HepG2 (cell line): Measurements from ENCODE around the gene EEFSEC. TPM values are rescaled to one million over a fixed set of nuclear protein-coding genes. Genes with fewer than 3 reads are reported as not detected.
A peak's percentile ranks its signal among the peaks of the same experiment; 100 is the strongest.

Source experiments
- ATAC-seq: fragments of 200-7000 bp; cut with Tn5 transposase; 3 replicates; pipeline ENCODE4 v1.9.1; 2020; ENCODE audit warnings: mild to moderate bottlenecking, moderate library complexity
- BruUV-seq: library from RNA; stranded (reverse); fragments of 400-500 nt; replicated peaks from 2 replicates; lab custom pipeline; 2021; lab: Mats Ljungman, UMichigan
- CTCF ChIA-PET: fragments of 300-600 bp; formaldehyde crosslinking; extraction: SDS; loops from one replicate; lab custom pipeline; 2021; ENCODE audit warnings: low total read pairs, inconsistent platforms, low intra/inter-chr PET ratio; lab: Yijun Ruan, JAX
- POLR2A ChIA-PET: fragments of 350-600 bp; sonication (Branson Sonifier 250); formaldehyde crosslinking; loops from one replicate; lab custom pipeline; 2020; ENCODE audit warnings: antibody characterized with exemption, inconsistent platforms; lab: Yijun Ruan, JAX
- DNase-seq: peaks from one replicate; pipeline ENCODE4 v3.0.0-alpha.2; 2015; ENCODE audit warnings: low spot score
- FAIRE-seq: peaks from 3 replicates; lab custom pipeline; 2011; peaks lifted over from hg19 to GRCh38; lab: Jason Lieb, UNC
- H2AFZ ChIP-seq: one replicate; pipeline ENCODE4 v1.6.1; 2011; ENCODE audit warnings: low read length, inconsistent platforms
- H3K27ac ChIP-seq: fragments of 300-600 bp; 3 replicates; pipeline ENCODE4 v1.8.0; 2011; ENCODE audit warnings: mixed run types, mild to moderate bottlenecking, mixed read lengths, low read length, inconsistent platforms; ENCODE audit not compliant: insufficient read depth; ENCODE audit errors: extremely low read length
- H3K27me3 ChIP-seq, 2 experiments: fragments of 200-600 bp in 1 of 2; 2 replicates in 1 of 2; 3 replicates in 1 of 2; pipeline versions ENCODE4 v1.6.0 to v1.8.0; 2011; ENCODE audit warnings: low read length in 2 of 2, mild to moderate bottlenecking in 2 of 2, moderate library complexity in 2 of 2, inconsistent platforms in 1 of 2; ENCODE audit not compliant: insufficient read depth in 2 of 2, control insufficient read depth in 1 of 2
- H3K36me3 ChIP-seq, 2 experiments: fragments of 200-600 bp in 1 of 2; replicated peaks in 1 of 2; 2 replicates in 1 of 2; 3 replicates in 1 of 2; pipeline versions ENCODE4 v1.5.1 to v1.8.0; 2011; ENCODE audit warnings: low read length in 2 of 2, inconsistent platforms in 1 of 2; ENCODE audit not compliant: insufficient read depth in 2 of 2, control insufficient read depth in 1 of 2
- H3K4me1 ChIP-seq: 2 replicates; pipeline ENCODE4 v1.5.1; 2012; ENCODE audit warnings: low read length, inconsistent platforms; ENCODE audit not compliant: insufficient read depth
- H3K4me2 ChIP-seq: 2 replicates; pipeline ENCODE4 v1.6.0; 2011; ENCODE audit warnings: low read depth, low read length, inconsistent platforms
- H3K4me3 ChIP-seq, 3 experiments: fragments of 200-600 bp in 1 of 3; sonication (generic), shearing (Covaris generic) in 1 of 3; replicated peaks in 1 of 3; 2 replicates each; pipeline ENCODE4 v1.5.1; 2011 to 2016; ENCODE audit warnings: low read length in 3 of 3, inconsistent platforms in 2 of 3, low read depth in 2 of 3, mild to moderate bottlenecking in 2 of 3, control low read depth in 1 of 3, mixed read lengths in 1 of 3; ENCODE audit not compliant: insufficient read depth in 1 of 3
- H3K79me2 ChIP-seq: one replicate; pipeline ENCODE4 v1.6.1; 2011; ENCODE audit warnings: low read length, inconsistent platforms; ENCODE audit not compliant: insufficient read depth
- H3K9ac ChIP-seq: 2 replicates; pipeline ENCODE4 v1.6.0; 2011; ENCODE audit warnings: mild to moderate bottlenecking, low read depth, low read length, inconsistent platforms; ENCODE audit not compliant: insufficient read depth
- H3K9me3 ChIP-seq: 2 replicates; pipeline ENCODE4 v1.5.1; 2012; ENCODE audit warnings: mild to moderate bottlenecking, low read length
- H4K20me1 ChIP-seq: 2 replicates; pipeline ENCODE4 v1.6.0; 2011; ENCODE audit warnings: inconsistent platforms, mild to moderate bottlenecking, low read length, moderate library complexity; ENCODE audit not compliant: insufficient read depth
- EP300 ChIP-seq, 3 experiments: sonication (generic) in 1 of 3; formaldehyde crosslinking in 1 of 3; IDR thresholded peaks; 2 replicates each; pipeline versions ENCODE4 v1.5.1 to v1.6.1; 2011 to 2020; ENCODE audit warnings: low read depth in 2 of 3, low read length in 2 of 3, borderline replicate concordance in 1 of 3, improper control_type of control experiment in 1 of 3, mild to moderate bottlenecking in 1 of 3, missing genetic modification reagents in 1 of 3, moderate library complexity in 1 of 3
- PHF5A ChIP-seq: IDR thresholded peaks from one replicate; pipeline ENCODE4 v1.6.1; 2018; ENCODE audit warnings: low read depth, missing genetic modification reagents; ENCODE audit not compliant: unreplicated experiment
- SOX13 ChIP-seq, 3 experiments: fragments of 450-650 bp in 1 of 3; sonication (generic) in 1 of 3; formaldehyde crosslinking in 1 of 3; IDR thresholded peaks in 2 of 3; conservative IDR thresholded peaks in 1 of 3; 2 replicates each; pipeline versions ENCODE4 v1.5.0 to v1.6.1; 2016 to 2020; ENCODE audit warnings: antibody characterized with exemption in 1 of 3, mild to moderate bottlenecking in 1 of 3, missing compliant biosample characterization in 1 of 3, missing genetic modification reagents in 1 of 3, moderate library complexity in 1 of 3
- SOX5 ChIP-seq: IDR thresholded peaks from 2 replicates; pipeline ENCODE4 v1.6.1; 2016; ENCODE audit warnings: borderline replicate concordance
- SOX6 ChIP-seq, 2 experiments: fragments of 450-650 bp in 1 of 2; sonication (generic) in 1 of 2; formaldehyde crosslinking in 1 of 2; IDR thresholded peaks; 2 replicates each; pipeline versions ENCODE4 v1.4.0 to v1.6.1; 2017 to 2020; ENCODE audit warnings: antibody characterized with exemption in 1 of 2, mild to moderate bottlenecking in 1 of 2, missing genetic modification reagents in 1 of 2
- XRCC5 ChIP-seq: fragments of 200-400 bp; formaldehyde crosslinking; optimal IDR thresholded peaks from 2 replicates; pipeline ENCODE3; 2017; ENCODE audit warnings: mild to moderate bottlenecking, low read length
- WGBS: methylation state at CpG from one replicate; pipeline ENCODE4 v1.1.6; 2017; ENCODE audit warnings: low lambda C conversion rate; 5-methylcytosine and 5-hydroxymethylcytosine counted together
- in situ Hi-C: cut with HindIII; loops from 2 replicates; pipeline ENCODE4 v1.10.0; 2017; ENCODE audit warnings: low pct_unique_long_range_greater_than_20kb; ENCODE audit not compliant: extremely low pct_ligation_motif_present
- intact Hi-C: fragments of 100-400 bp; cut with micrococcal nuclease; formaldehyde crosslinking; loops from one replicate; pipeline ENCODE4 v1.10.0; 2022; ENCODE audit not compliant: unreplicated experiment
- polyA plus RNA-seq, 8 experiments: library from polyadenylated mRNA; depleted of rRNA in 3 of 8; stranded (reverse) in 7 of 8; unstranded in 1 of 8; fragments of >200 nt; fragmentation: Illumina TruSeq in 4 of 8; extraction: Trizol in 4 of 8; gene quantifications; 2 replicates each; pipeline versions ENCODE4 v1.2.1 to v1.2.3, GENCODE V29; 2011 to 2016; ENCODE audit warnings: low read depth in 4 of 8, missing spikeins in 1 of 8, mixed read lengths in 1 of 8; ENCODE audit not compliant: insufficient read depth in 1 of 8
- total RNA-seq, 5 experiments: library from RNA; depleted of rRNA; stranded (reverse); fragments of >200 nt; fragmentation: Illumina TruSeq; extraction: Trizol; gene quantifications; 2 replicates each; pipeline ENCODE4 v1.2.3, GENCODE V29; 2016; ENCODE audit warnings: low read depth in 1 of 5
- TF ChIP-seq, protein P1 (sequence below): sonication (generic); formaldehyde crosslinking; IDR thresholded peaks from 2 replicates; pipeline ENCODE4 v1.4.0; 2020; ENCODE audit warnings: missing genetic modification reagents, borderline replicate concordance
- TF ChIP-seq, protein P2 (sequence below): sonication (generic); formaldehyde crosslinking; conservative IDR thresholded peaks from 2 replicates; pipeline ENCODE4 v1.4.0; 2020; ENCODE audit warnings: mild to moderate bottlenecking, missing genetic modification reagents, moderate library complexity
- TF ChIP-seq, protein P3 (sequence below): IDR thresholded peaks from 2 replicates; pipeline ENCODE4 v1.6.1; 2016; ENCODE audit warnings: mild to moderate bottlenecking, missing biosample characterization, missing genetic modification reagents
- TF ChIP-seq, protein P4 (sequence below): sonication (generic); formaldehyde crosslinking; IDR thresholded peaks from 2 replicates; pipeline ENCODE4 v1.4.0; 2020; ENCODE audit warnings: missing genetic modification reagents
- TF ChIP-seq, protein P5 (sequence below): sonication (generic); formaldehyde crosslinking; IDR thresholded peaks from 2 replicates; pipeline ENCODE4 v1.5.0; 2020; ENCODE audit warnings: missing genetic modification reagents

Gene EEFSEC
- total and polyA plus RNA-seq, 2 of the 13 experiments (the other 11 are each of a cell fraction or from before 2014, with no cell fraction given): 6.4 to 24.2 TPM

DNA sequence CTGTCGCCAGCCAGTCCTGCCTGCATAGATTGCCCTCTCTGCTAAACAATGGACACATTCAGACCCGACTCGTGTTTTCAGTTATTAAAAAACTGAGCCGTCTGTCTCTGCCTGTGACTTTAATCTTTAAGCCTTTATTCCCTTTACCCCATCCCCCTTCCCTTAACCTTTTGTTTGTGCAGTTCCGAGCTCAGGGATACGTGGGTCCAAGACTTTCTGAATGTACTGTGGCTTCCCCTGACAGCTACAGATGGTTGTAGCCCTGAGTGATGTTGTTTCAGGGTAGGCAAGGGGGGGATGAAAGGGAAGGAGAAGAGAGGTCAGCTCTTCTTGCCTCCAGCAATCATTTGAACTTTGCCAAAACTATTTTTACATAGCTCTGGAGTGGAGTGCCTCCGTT is 44.6 kb downstream of the EEFSEC start:
- Histone ChIP-seq H3K79me2 (peaks cover 8% of the 10 kb centered on the region), H3K9me3 (no peaks in the 10 kb centered on the region), H4K20me1 (no peaks in the 10 kb centered on the region; the same call in 1 of the 2 replicates), H3K4me2 (peak overlapping the region; percentile 50), H3K4me3 (no peak overlapping the region), H3K27ac (peak overlapping the region; percentile 44), H3K9ac (no peak overlapping the region), H3K4me1 (peaks cover 32% of the 10 kb centered on the region), H2AFZ (no peak overlapping the region), H3K27me3 (no peaks in the 10 kb centered on the region), H3K36me3 (peaks cover 5 to 7% of the 10 kb centered on the region in 2 experiments; a peak in 3 of 5 replicates)
- FAIRE-seq (no peak), DNase-seq (peak; percentile 77), ATAC-seq (peak; percentile 78)
- WGBS: 33% methylated on average over 7 of the region's 7 CpGs
- ChIA-PET CTCF (no interaction called here), POLR2A (no interaction called here)
- in situ Hi-C loops (no loop called here), intact Hi-C loops (no loop called here)
- BruUV-seq: no TSS peak
- TF ChIP-seq, protein P1, sequence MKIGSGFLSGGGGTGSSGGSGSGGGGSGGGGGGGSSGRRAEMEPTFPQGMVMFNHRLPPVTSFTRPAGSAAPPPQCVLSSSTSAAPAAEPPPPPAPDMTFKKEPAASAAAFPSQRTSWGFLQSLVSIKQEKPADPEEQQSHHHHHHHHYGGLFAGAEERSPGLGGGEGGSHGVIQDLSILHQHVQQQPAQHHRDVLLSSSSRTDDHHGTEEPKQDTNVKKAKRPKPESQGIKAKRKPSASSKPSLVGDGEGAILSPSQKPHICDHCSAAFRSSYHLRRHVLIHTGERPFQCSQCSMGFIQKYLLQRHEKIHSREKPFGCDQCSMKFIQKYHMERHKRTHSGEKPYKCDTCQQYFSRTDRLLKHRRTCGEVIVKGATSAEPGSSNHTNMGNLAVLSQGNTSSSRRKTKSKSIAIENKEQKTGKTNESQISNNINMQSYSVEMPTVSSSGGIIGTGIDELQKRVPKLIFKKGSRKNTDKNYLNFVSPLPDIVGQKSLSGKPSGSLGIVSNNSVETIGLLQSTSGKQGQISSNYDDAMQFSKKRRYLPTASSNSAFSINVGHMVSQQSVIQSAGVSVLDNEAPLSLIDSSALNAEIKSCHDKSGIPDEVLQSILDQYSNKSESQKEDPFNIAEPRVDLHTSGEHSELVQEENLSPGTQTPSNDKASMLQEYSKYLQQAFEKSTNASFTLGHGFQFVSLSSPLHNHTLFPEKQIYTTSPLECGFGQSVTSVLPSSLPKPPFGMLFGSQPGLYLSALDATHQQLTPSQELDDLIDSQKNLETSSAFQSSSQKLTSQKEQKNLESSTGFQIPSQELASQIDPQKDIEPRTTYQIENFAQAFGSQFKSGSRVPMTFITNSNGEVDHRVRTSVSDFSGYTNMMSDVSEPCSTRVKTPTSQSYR (CRISPR knock-in tag): peak; percentile 60
- TF ChIP-seq, protein P2, sequence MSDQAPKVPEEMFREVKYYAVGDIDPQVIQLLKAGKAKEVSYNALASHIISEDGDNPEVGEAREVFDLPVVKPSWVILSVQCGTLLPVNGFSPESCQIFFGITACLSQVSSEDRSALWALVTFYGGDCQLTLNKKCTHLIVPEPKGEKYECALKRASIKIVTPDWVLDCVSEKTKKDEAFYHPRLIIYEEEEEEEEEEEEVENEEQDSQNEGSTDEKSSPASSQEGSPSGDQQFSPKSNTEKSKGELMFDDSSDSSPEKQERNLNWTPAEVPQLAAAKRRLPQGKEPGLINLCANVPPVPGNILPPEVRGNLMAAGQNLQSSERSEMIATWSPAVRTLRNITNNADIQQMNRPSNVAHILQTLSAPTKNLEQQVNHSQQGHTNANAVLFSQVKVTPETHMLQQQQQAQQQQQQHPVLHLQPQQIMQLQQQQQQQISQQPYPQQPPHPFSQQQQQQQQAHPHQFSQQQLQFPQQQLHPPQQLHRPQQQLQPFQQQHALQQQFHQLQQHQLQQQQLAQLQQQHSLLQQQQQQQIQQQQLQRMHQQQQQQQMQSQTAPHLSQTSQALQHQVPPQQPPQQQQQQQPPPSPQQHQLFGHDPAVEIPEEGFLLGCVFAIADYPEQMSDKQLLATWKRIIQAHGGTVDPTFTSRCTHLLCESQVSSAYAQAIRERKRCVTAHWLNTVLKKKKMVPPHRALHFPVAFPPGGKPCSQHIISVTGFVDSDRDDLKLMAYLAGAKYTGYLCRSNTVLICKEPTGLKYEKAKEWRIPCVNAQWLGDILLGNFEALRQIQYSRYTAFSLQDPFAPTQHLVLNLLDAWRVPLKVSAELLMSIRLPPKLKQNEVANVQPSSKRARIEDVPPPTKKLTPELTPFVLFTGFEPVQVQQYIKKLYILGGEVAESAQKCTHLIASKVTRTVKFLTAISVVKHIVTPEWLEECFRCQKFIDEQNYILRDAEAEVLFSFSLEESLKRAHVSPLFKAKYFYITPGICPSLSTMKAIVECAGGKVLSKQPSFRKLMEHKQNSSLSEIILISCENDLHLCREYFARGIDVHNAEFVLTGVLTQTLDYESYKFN (CRISPR knock-in tag): 0 out of 2 replicates have a peak, but pooled peaks have one; percentile 13
- TF ChIP-seq SOX13 (IDR thresholded peaks at IDR 0.05): no peak
- TF ChIP-seq SOX13 (CRISPR knock-in tag; conservative IDR thresholded peaks at IDR 0.05 in 1 of 2, IDR thresholded peaks at IDR 0.05 in 1 of 2): peak in 1 of 2 experiments; percentile 56; a peak in 1 of 4 replicates
- no peak for TF ChIP-seq SOX6 (IDR thresholded peaks at IDR 0.05)
- peak; percentile 43; the same call in 1 of the 2 replicates for TF ChIP-seq SOX6 (CRISPR knock-in tag; IDR thresholded peaks at IDR 0.05)
- TF ChIP-seq, protein P3, sequence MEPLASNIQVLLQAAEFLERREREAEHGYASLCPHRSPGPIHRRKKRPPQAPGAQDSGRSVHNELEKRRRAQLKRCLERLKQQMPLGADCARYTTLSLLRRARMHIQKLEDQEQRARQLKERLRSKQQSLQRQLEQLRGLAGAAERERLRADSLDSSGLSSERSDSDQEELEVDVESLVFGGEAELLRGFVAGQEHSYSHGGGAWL (CRISPR knock-in tag): no peak
- TF ChIP-seq SOX5: peak; percentile 44; the same call in 1 of the 2 replicates
- TF ChIP-seq, protein P4, sequence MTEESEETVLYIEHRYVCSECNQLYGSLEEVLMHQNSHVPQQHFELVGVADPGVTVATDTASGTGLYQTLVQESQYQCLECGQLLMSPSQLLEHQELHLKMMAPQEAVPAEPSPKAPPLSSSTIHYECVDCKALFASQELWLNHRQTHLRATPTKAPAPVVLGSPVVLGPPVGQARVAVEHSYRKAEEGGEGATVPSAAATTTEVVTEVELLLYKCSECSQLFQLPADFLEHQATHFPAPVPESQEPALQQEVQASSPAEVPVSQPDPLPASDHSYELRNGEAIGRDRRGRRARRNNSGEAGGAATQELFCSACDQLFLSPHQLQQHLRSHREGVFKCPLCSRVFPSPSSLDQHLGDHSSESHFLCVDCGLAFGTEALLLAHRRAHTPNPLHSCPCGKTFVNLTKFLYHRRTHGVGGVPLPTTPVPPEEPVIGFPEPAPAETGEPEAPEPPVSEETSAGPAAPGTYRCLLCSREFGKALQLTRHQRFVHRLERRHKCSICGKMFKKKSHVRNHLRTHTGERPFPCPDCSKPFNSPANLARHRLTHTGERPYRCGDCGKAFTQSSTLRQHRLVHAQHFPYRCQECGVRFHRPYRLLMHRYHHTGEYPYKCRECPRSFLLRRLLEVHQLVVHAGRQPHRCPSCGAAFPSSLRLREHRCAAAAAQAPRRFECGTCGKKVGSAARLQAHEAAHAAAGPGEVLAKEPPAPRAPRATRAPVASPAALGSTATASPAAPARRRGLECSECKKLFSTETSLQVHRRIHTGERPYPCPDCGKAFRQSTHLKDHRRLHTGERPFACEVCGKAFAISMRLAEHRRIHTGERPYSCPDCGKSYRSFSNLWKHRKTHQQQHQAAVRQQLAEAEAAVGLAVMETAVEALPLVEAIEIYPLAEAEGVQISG (CRISPR knock-in tag): no peak
- TF ChIP-seq XRCC5: peak; percentile 32
- peak in 1 of 2 experiments; percentile 23; a peak in 1 of 4 replicates for TF ChIP-seq EP300 (IDR thresholded peaks at IDR 0.05; ENCODE audit: low read depth in 2 of 2, low read length in 2 of 2)
- no peak for TF ChIP-seq EP300 (CRISPR knock-in tag; IDR thresholded peaks at IDR 0.05; ENCODE audit: borderline replicate concordance)
- TF ChIP-seq, protein P5, sequence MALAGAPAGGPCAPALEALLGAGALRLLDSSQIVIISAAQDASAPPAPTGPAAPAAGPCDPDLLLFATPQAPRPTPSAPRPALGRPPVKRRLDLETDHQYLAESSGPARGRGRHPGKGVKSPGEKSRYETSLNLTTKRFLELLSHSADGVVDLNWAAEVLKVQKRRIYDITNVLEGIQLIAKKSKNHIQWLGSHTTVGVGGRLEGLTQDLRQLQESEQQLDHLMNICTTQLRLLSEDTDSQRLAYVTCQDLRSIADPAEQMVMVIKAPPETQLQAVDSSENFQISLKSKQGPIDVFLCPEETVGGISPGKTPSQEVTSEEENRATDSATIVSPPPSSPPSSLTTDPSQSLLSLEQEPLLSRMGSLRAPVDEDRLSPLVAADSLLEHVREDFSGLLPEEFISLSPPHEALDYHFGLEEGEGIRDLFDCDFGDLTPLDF (CRISPR knock-in tag): no peak
- TF ChIP-seq PHF5A (CRISPR knock-in tag): no peak
